GM10266 (cell line): ENCODE results near the gene BAG5.
"Not testable (repeated sequence)": the region's sequence is repeated elsewhere in the genome, so short reads cannot be mapped to it uniquely, and the experiment has no call there.

Experiments used
- DNase-seq: peaks from one replicate; pipeline ENCODE4 v3.0.0; 2012; ENCODE audit errors: extremely low spot score
- CTCF ChIP-seq: IDR thresholded peaks from 2 replicates; pipeline ENCODE4 v1.5.1; 2012; ENCODE audit warnings: mild to moderate bottlenecking, low read depth; ENCODE audit not compliant: control insufficient read depth, insufficient read depth; ENCODE audit errors: missing control alignments

BAG5 gene

DNA sequence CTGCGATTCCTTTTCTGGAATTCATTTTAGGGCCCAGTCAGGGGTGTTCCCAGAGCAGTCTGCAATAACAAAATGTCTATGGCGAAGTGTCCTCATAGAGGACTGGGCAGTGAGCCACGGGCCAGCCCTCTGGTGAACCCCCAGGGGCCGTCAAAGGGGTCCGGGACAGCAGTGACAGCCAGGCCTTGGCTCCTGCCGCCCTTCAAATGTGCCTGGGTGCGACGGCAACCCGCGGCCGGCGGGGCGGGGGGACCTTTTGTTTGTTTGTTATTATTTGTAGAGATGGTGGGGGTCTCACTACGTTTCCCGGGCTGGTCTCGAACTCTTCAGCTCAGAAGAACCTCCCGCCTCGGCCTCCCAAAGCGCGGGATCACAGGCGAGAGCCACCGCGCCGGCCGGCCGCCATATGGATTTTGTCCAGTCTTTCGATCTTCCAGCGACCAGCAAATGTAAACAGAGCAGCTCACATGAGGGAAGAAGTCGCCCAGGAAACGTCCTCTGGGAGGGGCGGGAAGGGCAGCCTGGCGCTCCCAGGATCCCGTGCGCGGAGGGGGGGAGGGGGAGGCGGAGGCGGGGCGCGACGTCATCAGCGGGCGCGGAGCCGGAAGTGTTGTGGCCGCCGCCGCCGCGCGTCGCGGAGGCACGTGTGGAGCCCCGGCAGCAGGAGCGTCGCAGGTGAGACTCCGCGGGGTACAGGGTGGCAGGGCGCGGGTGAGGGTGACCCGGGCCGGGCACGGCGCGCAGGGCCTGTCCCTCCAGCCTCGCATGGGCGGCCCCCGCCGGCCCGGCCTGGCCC is 33.7 kb downstream of the BAG5 start, which contains the start of gene TRMT61A:
TSS of gene TRMT61A (plus strand) at position 610 of the 796 bp plus-strand sequence. CDS start 783 bp downstream, outside the sequence.
- DNase-seq: peak; percentile 96
- TF ChIP-seq CTCF: no peak

DNA sequence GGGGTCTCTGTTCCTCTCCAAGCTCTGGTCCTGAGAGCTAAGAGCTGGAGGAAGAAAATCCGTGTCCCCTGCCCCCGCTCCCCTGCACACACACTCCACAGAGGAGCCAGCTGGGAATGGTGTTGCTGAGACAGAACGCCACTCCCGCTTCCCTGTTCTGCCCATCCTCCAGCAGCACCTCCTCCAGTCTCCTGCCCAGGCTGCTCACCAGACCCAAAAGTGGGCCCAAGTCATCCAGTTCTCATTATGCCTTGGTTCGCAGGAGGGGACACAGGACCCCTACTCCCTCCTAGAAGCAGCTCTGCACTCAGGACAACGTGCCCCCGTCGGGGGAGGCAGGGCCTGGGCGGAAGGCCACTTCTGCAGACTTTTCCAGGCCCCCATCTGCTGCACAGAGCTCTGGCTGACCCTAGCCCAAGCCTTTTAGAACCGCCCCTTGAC is 34.3 kb downstream of the BAG5 start:
- DNase-seq: no peak
- no peak for TF ChIP-seq CTCF

GRCh38 chr14:103527408-103528145 is 34.9 kb downstream of the BAG5 start:
- DNase-seq: peak; percentile 88
- TF ChIP-seq CTCF: no peak

GRCh38 chr14:103526914-103527248 is 35.6 kb downstream of the BAG5 start:
- DNase-seq: no peak
- no peak for TF ChIP-seq CTCF

DNA sequence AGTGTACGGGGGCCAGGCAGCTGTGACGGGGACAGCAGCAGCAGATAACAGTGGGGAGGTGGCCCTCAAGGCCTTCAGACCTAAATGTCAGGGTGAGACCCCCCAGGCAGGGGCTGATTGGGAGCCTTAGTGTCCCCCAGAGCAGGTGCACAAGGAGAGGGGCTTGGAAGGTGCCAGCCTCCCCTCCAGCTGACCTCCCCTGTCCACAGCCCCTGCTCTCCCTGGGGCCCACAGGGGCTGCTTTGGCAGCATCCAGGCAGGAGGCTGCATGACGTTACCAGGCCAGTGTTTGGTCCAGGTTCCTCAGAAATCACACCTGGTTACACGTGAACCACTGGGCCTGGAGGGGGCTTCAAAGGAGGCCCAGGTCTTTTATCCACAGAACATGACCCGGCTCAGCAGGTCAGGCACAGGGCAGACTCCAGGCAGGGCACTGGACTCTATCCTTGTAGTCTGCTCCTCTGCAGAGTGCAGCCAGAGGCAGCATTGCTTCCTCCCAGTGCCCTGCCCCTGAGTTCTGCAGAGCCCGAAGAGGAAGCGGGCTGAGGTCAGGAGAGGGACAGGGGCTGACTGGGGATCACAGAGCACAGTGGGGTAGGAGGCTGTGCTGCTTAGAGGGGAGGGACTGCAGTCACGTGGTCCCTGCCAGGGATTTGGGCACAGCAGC is 36.1 kb downstream of the BAG5 start:
- no peak for DNase-seq

GRCh38 chr14:103525430-103526246 is 36.8 kb downstream of the BAG5 start:
- not testable (repeated sequence) for DNase-seq

More for the DNA sequence above, 36.1 kb downstream of the BAG5 start:
- TF ChIP-seq CTCF: no peak
